ENCODE data around the gene ZDHHC7.

The ZDHHC7 gene

GRCh38 chr16:85018529-85019236 is 7.3 kb upstream of the ZDHHC7 start:
- DNase-seq (ENCODE audit: low spot score) = no peak

GRCh38 chr16:85017633-85018032 is 6.3 kb upstream of the ZDHHC7 start:
- DNase-seq (ENCODE audit: low spot score) = no peak

- no peak for DNase-seq (ENCODE audit: low spot score)
These were observed 5.8 kb upstream of the ZDHHC7 start for GRCh38 chr16:85017151-85017550.

- DNase-seq (ENCODE audit: low spot score) = no peak
These were observed 4.3 kb upstream of the ZDHHC7 start for GRCh38 chr16:85015481-85016187.

- DNase-seq (ENCODE audit: low spot score) = no peak
These were observed 3.0 kb upstream of the ZDHHC7 start for GRCh38 chr16:85014311-85014710.

- no peak for DNase-seq (ENCODE audit: low spot score)
These were observed 530 bp upstream of the ZDHHC7 start for GRCh38 chr16:85011846-85012284.

GRCh38 chr16:85010446-85010930 is 847 bp downstream of the ZDHHC7 start:
- no peak for DNase-seq (ENCODE audit: low spot score)

GRCh38 chr16:85008271-85008670 is 3.1 kb downstream of the ZDHHC7 start:
- DNase-seq (ENCODE audit: low spot score) = no peak

- no peak for DNase-seq (ENCODE audit: low spot score)
These were observed 3.7 kb downstream of the ZDHHC7 start for GRCh38 chr16:85007496-85008214.

GRCh38 chr16:85006639-85007038 is 4.7 kb downstream of the ZDHHC7 start:
- no peak for DNase-seq (ENCODE audit: low spot score)

- no peak for DNase-seq (ENCODE audit: low spot score)
These were observed 5.9 kb downstream of the ZDHHC7 start for GRCh38 chr16:85005285-85006069.

GRCh38 chr16:85004587-85005205 is 6.6 kb downstream of the ZDHHC7 start:
- no peak for DNase-seq (ENCODE audit: low spot score)

GRCh38 chr16:85003725-85004586 is 7.4 kb downstream of the ZDHHC7 start:
- no peak for DNase-seq (ENCODE audit: low spot score)

- no peak for DNase-seq (ENCODE audit: low spot score)
These were observed 8.3 kb downstream of the ZDHHC7 start for GRCh38 chr16:85003076-85003475.

- no peak for DNase-seq (ENCODE audit: low spot score)
These were observed 8.7 kb downstream of the ZDHHC7 start for GRCh38 chr16:85002608-85003007.

GRCh38 chr16:85002099-85002541 is 9.2 kb downstream of the ZDHHC7 start:
- DNase-seq (ENCODE audit: low spot score) = no peak

- DNase-seq (ENCODE audit: low spot score) = no peak
These were observed 11.4 kb downstream of the ZDHHC7 start for GRCh38 chr16:84999857-85000480.

GRCh38 chr16:84999200-84999599 is 12.1 kb downstream of the ZDHHC7 start:
- DNase-seq (ENCODE audit: low spot score) = no peak

GRCh38 chr16:84996365-84996764 is 15.0 kb downstream of the ZDHHC7 start:
- DNase-seq (ENCODE audit: low spot score) = no peak

- DNase-seq (ENCODE audit: low spot score) = no peak
These were observed 15.7 kb downstream of the ZDHHC7 start for GRCh38 chr16:84995663-84996062.
